GM18511 (cell line): Measurements from ENCODE around the gene FEM1B.

ENCODE experiments used
- ATAC-seq: cut with Tn5 transposase; IDR thresholded peaks from one replicate; pipeline ENCODE4 v1.9.1; 2021; ENCODE audit warnings: mild to moderate bottlenecking, moderate library complexity; ENCODE audit not compliant: unreplicated experiment

The FEM1B gene

DNA sequence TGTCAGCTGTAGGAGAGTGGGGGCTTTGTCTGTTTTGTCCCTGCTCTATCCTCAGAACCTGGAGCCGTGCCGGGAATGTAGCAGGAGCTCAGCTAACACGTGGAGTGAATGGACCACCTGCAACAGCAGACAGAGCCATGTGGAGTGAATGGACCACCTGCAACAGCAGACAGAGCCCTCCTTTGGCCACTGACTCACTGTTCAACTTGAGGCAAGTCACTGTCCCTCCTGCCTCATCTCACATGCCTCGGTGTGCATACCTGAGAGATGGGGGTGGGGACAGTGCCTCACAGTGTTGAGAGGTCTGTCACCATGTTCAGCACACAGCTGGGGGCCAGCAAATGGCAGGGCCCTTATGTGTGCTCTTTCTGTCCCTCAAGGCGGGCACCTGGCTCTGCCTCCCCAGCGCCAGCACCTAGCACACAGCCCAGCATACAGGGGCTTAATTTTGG, 27.9 kb downstream of the FEM1B start:
- ATAC-seq = no peak

GRCh38 chr15:68307131-68307928, 29.8 kb downstream of the FEM1B start:
- no peak for ATAC-seq

- no peak for ATAC-seq
Observed at GRCh38 chr15:68309024-68309423, 31.5 kb downstream of the FEM1B start.

- no peak for ATAC-seq
Observed at GRCh38 chr15:68310178-68310803, 32.7 kb downstream of the FEM1B start.

GRCh38 chr15:68310804-68311463, 33.4 kb downstream of the FEM1B start:
- no peak for ATAC-seq

DNA sequence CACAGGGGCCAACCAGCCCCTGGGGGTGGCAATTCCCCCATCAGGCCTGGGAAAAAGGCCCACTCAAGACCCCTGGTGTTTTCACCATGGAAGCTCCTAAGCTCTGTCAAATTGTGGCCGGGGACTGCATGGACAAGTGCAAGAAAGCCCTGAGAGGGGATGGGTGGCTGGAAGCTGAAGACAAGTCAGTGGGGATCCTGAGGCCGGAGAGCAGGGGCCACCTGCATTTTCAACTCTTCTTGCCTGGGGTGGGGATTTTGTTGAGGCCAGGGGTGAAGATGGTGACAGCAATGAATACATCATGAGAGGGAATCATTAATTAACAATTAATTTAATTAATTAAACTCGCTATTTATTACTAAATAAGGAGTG, 33.9 kb downstream of the FEM1B start:
- no peak for ATAC-seq

GRCh38 chr15:68311859-68312557, 34.5 kb downstream of the FEM1B start:
- no peak for ATAC-seq

DNA sequence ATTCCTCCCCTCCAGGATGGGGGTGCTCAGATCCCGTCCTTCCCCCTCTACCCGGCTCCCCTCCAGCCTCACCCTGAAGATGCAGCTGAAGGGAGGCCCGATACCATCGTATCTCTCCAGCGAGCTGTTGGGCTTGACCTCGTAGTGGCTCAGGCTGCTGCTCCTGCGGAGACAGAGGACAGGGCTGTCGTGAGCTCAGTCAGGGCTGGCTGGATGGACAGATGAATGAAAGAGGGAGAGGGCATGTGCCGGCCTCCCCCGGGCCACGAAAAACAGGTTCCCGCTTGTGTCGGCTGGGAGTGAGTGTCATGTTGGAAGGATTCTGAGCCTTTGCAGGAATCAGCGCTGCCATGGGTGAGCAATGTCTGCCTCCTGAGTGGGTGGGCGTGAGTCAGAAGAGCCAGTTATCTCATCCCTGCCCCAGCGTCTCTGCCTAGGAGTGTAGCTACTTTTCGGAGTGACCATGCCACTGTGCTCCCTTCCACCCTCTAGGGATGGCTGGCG, 35.2 kb downstream of the FEM1B start:
- no peak for ATAC-seq

- ATAC-seq = no peak
Observed at GRCh38 chr15:68313501-68314410, 36.2 kb downstream of the FEM1B start.

GRCh38 chr15:68314563-68314962, 37.0 kb downstream of the FEM1B start:
- no peak for ATAC-seq

GRCh38 chr15:68315035-68315434, 37.5 kb downstream of the FEM1B start:
- no peak for ATAC-seq

- no peak for ATAC-seq
Observed at GRCh38 chr15:68315495-68316031, 38.0 kb downstream of the FEM1B start.

- ATAC-seq = no peak
Observed at GRCh38 chr15:68316061-68316804, 38.7 kb downstream of the FEM1B start.

DNA sequence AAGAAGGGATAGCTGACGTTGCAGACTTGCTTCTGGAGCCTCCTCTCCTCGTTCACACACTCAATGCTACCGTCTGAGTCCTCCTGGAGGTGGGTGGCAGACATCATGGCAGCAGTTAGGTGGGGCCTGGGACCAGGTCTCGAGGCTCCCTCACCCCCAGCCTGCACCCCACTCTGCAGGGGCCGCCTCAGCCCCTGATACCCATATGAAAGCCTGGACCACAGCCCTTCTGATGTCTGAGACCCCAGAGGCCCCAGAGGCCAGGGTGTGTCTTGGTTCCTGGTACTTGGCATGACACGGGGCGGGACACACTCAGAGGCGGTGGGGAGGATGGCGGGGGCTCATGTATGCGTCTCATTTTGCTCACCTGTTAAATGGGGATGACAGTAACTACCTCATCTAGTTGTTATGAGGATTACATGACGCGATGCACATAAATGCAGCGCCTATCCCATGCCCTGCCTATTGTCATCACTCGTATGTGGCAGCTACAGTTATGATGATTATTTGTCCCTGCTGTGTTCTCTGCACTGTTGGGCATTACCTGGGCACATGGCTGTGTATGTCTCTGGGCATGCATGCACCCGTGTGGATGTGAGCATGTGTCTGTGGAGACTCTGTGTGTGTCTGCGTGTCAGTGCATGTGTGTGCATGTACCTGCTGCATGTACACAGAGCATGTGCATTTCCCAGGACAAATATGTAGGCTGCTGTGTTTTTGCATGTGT, 39.9 kb downstream of the FEM1B start:
- ATAC-seq = no peak

GRCh38 chr15:68318008-68318835, 40.7 kb downstream of the FEM1B start:
- ATAC-seq = no peak

- no peak for ATAC-seq
Observed at GRCh38 chr15:68318931-68319909, 41.7 kb downstream of the FEM1B start.
